K562 (cell line): ENCODE data around the gene EFCAB10. TPM values are rescaled to one million over a fixed set of nuclear protein-coding genes. Genes with fewer than 3 reads are reported as not detected.
A peak's percentile ranks its signal among the peaks of the same experiment; 100 is the strongest.

ENCODE experiments used
- ARID2 ChIP-seq: fragments of 450-650 bp; IDR thresholded peaks from 2 replicates; pipeline ENCODE4 v1.6.1; 2017; ENCODE audit warnings: antibody characterized with exemption, mild to moderate bottlenecking
- CC2D1A ChIP-seq: fragments of 450-650 bp; IDR thresholded peaks from 2 replicates; pipeline ENCODE4 v1.6.1; 2017; ENCODE audit warnings: mild to moderate bottlenecking
- CHCHD3 ChIP-seq: fragments of 250-450 bp; sonication (Bioruptor Pico); IDR thresholded peaks from 2 replicates; pipeline ENCODE4 v2.1.2; 2022; ENCODE audit warnings: mild to moderate bottlenecking
- E2F6 ChIP-seq, 2 experiments: IDR thresholded peaks; 2 replicates each; pipeline ENCODE4 v1.6.1; 2011; ENCODE audit warnings: borderline replicate concordance in 1 of 2, control low read depth in 1 of 2, low read depth in 1 of 2, low read length in 1 of 2, mild to moderate bottlenecking in 1 of 2, mixed read lengths in 1 of 2, moderate library complexity in 1 of 2; ENCODE audit not compliant: insufficient read depth in 1 of 2, insufficient read length in 1 of 2, poor library complexity in 1 of 2, severe bottlenecking in 1 of 2; ENCODE audit errors: extremely low read depth in 1 of 2
- ERF ChIP-seq: fragments of 450-650 bp; formaldehyde crosslinking; IDR thresholded peaks from 2 replicates; pipeline ENCODE4 v1.4.0; 2020; ENCODE audit warnings: mild to moderate bottlenecking, mixed read lengths
- GABPA ChIP-seq: fragments of 200-800 bp; sonication (Bioruptor generic); conservative IDR thresholded peaks from 2 replicates; pipeline ENCODE4 v1.6.1; 2016; ENCODE audit warnings: low read depth, missing genetic modification characterization, missing compliant biosample characterization
- GABPB2 ChIP-seq: fragments of 250-450 bp; sonication (Bioruptor Pico); conservative IDR thresholded peaks from 2 replicates; pipeline ENCODE4 v1.5.1; 2021; ENCODE audit warnings: mild to moderate bottlenecking
- GATAD2A ChIP-seq: fragments of 450-650 bp; IDR thresholded peaks from 2 replicates; pipeline ENCODE4 v1.6.1; 2017
- JUNB ChIP-seq: fragments of 450-650 bp; formaldehyde crosslinking; conservative IDR thresholded peaks from 2 replicates; pipeline ENCODE4 v1.4.0; 2020; ENCODE audit warnings: mild to moderate bottlenecking
- MED1 ChIP-seq: sonication (generic); formaldehyde crosslinking; IDR thresholded peaks from 2 replicates; pipeline ENCODE4 v1.8.1; 2023; ENCODE audit warnings: missing genetic modification reagents, borderline replicate concordance
- NEUROD1 ChIP-seq: fragments of 150-350 bp; IDR thresholded peaks from 2 replicates; pipeline ENCODE4 v1.6.1; 2014; ENCODE audit warnings: borderline replicate concordance, low read length, low read depth; ENCODE audit not compliant: partially characterized antibody
- POLR3A ChIP-seq: IDR thresholded peaks from 2 replicates; pipeline ENCODE4 v1.6.1; 2011; ENCODE audit warnings: borderline replicate concordance, mild to moderate bottlenecking, moderate library complexity; ENCODE audit not compliant: insufficient read length, insufficient read depth; ENCODE audit errors: extremely low read depth
- RBM14 ChIP-seq: fragments of 200-400 bp; formaldehyde crosslinking; IDR thresholded peaks from 2 replicates; pipeline ENCODE4 v1.6.1; 2018; ENCODE audit warnings: low read depth, mild to moderate bottlenecking, low read length, moderate library complexity, borderline replicate concordance; ENCODE audit not compliant: insufficient read depth
- SMAD4 ChIP-seq: fragments of 250-450 bp; sonication (Bioruptor Pico); conservative IDR thresholded peaks from 2 replicates; pipeline ENCODE4 v1.8.0; 2021; ENCODE audit warnings: inconsistent platforms, mild to moderate bottlenecking, moderate library complexity
- SMARCA5 ChIP-seq: fragments of 450-650 bp; IDR thresholded peaks from 2 replicates; pipeline ENCODE4 v1.6.1; 2016
- SP1 ChIP-seq: sonication (generic); formaldehyde crosslinking; IDR thresholded peaks from 2 replicates; pipeline ENCODE4 v1.8.1; 2022; ENCODE audit warnings: mild to moderate bottlenecking, missing genetic modification reagents
- ZBTB33 ChIP-seq: sonication (generic); formaldehyde crosslinking; IDR thresholded peaks from 2 replicates; pipeline ENCODE4 v1.8.1; 2023; ENCODE audit warnings: mild to moderate bottlenecking, missing genetic modification reagents
- ZKSCAN3 ChIP-seq: fragments of 250-450 bp; sonication (Bioruptor Pico); IDR thresholded peaks from 2 replicates; pipeline ENCODE4 v1.4.0; 2020
- ZKSCAN8 ChIP-seq: fragments of 200-800 bp; sonication (Bioruptor generic); IDR thresholded peaks from 2 replicates; pipeline ENCODE4 v1.6.1; 2016; ENCODE audit warnings: missing genetic modification characterization, missing compliant biosample characterization
- ZNF232 ChIP-seq: sonication (generic); formaldehyde crosslinking; IDR thresholded peaks from 2 replicates; pipeline ENCODE4 v1.8.0; 2022; ENCODE audit warnings: mild to moderate bottlenecking, missing genetic modification reagents
- ZNF282 ChIP-seq: sonication (generic); formaldehyde crosslinking; IDR thresholded peaks from 2 replicates; pipeline ENCODE4 v1.8.1; 2023; ENCODE audit warnings: missing genetic modification reagents
- ZNF311 ChIP-seq: fragments of 250-450 bp; sonication (Bioruptor Pico); IDR thresholded peaks from 2 replicates; pipeline ENCODE4 v1.4.0; 2020; ENCODE audit warnings: mild to moderate bottlenecking, moderate library complexity
- ZNF699 ChIP-seq: fragments of 250-450 bp; sonication (Bioruptor Pico); IDR thresholded peaks from 2 replicates; pipeline ENCODE4 v1.8.0; 2021; ENCODE audit warnings: mild to moderate bottlenecking, moderate library complexity; ENCODE audit not compliant: insufficient replicate concordance
- polyA plus RNA-seq, 8 experiments: library from polyadenylated mRNA; depleted of rRNA in 4 of 8; stranded (reverse) in 5 of 8; unstranded in 3 of 8; fragments of >200 nt; fragmentation: Nextera tagmentation in 2 of 8; fragmentation: Illumina TruSeq in 1 of 8; extraction: Ambion mirVana in 2 of 8; extraction: Trizol in 1 of 8; gene quantifications; 2 replicates each; pipeline versions ENCODE4 v1.2.1 to v1.2.3, GENCODE V29; 2011 to 2014; ENCODE audit warnings: inconsistent platforms in 1 of 8, missing spikeins in 1 of 8
- total RNA-seq, 7 experiments: library from RNA; depleted of rRNA in 6 of 7; stranded (reverse); fragments of >200 nt in 6 of 7; fragmentation: Illumina TruSeq in 2 of 7; extraction: Trizol in 2 of 7; gene quantifications; 2 replicates each; pipeline versions ENCODE4 v1.2.1 to v1.2.3, GENCODE V29; 2011 to 2021; ENCODE audit warnings: low replicate concordance in 1 of 7
- TF ChIP-seq, protein P1 (sequence below), 2 experiments: fragments of 450-650 bp in 1 of 2; sonication (generic) in 1 of 2; formaldehyde crosslinking; conservative IDR thresholded peaks; 2 replicates each; pipeline versions ENCODE4 v1.4.0 to v1.8.1; 2020 to 2022; ENCODE audit warnings: mild to moderate bottlenecking in 1 of 2, missing genetic modification reagents in 1 of 2
- TF ChIP-seq, protein P2 (sequence below): fragments of 450-650 bp; conservative IDR thresholded peaks from 2 replicates; pipeline ENCODE4 v1.6.1; 2016; ENCODE audit warnings: missing genetic modification characterization, low read depth, mild to moderate bottlenecking, missing compliant biosample characterization, moderate library complexity

EFCAB10 gene
- total and polyA plus RNA-seq, 9 of the 15 experiments (the other 6 are each of a cell fraction or from before 2014, with no cell fraction given): 5.0 to 21.4 (median 16.8) TPM

DNA sequence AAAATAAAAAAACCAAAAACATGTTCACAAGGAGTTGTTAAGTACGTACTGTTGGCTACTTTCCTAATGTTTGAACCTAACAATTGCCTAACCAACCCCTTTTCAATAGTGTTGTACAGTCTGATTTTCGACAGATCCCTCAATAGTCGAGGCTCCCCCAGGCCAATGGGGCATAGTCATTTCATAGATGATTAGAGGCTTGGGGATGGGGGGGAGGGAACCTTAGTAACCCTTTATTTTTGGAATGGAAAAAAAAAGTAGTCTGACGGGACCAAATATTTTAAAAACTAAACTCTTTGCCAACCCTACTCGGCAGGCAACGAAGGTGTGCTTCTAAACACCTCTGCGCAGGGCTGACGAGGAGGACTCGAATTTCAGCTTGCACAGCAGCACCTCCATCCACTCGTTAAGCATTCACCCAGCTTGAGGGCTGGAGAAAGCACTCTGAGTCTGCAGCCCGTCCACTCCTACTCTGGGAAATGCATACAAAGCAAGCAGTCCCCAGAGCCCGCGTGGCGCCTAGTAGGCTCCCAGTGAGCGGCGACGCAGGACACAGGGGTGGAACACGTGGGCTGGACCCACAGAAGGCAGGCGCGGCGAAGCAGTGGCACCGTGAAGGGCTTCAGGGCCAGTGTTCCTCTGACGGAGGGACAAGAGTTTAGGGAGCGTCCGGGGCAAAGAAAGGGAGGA, 60.1 kb downstream of the EFCAB10 start (continued):
- TF ChIP-seq JUNB (CRISPR knock-in tag) (no peak), SMAD4 (CRISPR knock-in tag) (no peak), SMARCA5 (no peak), NEUROD1 (no peak), GATAD2A (no peak; the same call in 1 of the 2 replicates), RBM14 (no peak), ZKSCAN3 (CRISPR knock-in tag) (no peak), ERF (CRISPR knock-in tag) (no peak), MED1 (no peak), ZNF699 (CRISPR knock-in tag) (no peak), ZNF232 (CRISPR knock-in tag) (peak; percentile 98), ARID2 (no peak; the same call in 1 of the 2 replicates), GABPA (tag) (no peak), CC2D1A (no peak), SP1 (CRISPR knock-in tag) (no peak), ZBTB33 (CRISPR knock-in tag) (peak; percentile 72), GABPB2 (CRISPR knock-in tag) (no peak), ZKSCAN8 (no peak), CHCHD3 (CRISPR knock-in tag) (no peak), POLR3A (no peak), E2F6 (IDR thresholded peaks at IDR 0.05; ENCODE audit: borderline replicate concordance in 1 of 2, extremely low read depth in 1 of 2, insufficient read depth in 1 of 2, insufficient read length in 1 of 2, low read depth in 1 of 2, low read length in 1 of 2, poor library complexity in 1 of 2, severe bottlenecking in 1 of 2) (peak; percentile 93 to 94), ZNF282 (CRISPR knock-in tag) (no peak), ZNF311 (CRISPR knock-in tag) (no peak)
- TF ChIP-seq, protein P1, sequence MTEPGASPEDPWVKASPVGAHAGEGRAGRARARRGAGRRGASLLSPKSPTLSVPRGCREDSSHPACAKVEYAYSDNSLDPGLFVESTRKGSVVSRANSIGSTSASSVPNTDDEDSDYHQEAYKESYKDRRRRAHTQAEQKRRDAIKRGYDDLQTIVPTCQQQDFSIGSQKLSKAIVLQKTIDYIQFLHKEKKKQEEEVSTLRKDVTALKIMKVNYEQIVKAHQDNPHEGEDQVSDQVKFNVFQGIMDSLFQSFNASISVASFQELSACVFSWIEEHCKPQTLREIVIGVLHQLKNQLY (CRISPR knock-in tag; conservative IDR thresholded peaks at IDR 0.05): peak in 1 of 2 experiments; percentile 90; a peak in 2 of 4 replicates
- TF ChIP-seq, protein P2, sequence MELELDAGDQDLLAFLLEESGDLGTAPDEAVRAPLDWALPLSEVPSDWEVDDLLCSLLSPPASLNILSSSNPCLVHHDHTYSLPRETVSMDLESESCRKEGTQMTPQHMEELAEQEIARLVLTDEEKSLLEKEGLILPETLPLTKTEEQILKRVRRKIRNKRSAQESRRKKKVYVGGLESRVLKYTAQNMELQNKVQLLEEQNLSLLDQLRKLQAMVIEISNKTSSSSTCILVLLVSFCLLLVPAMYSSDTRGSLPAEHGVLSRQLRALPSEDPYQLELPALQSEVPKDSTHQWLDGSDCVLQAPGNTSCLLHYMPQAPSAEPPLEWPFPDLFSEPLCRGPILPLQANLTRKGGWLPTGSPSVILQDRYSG (tag): no peak; the same call in 1 of the 2 replicates
